ENCODE results near the gene CDH4.

The CDH4 gene

DNA sequence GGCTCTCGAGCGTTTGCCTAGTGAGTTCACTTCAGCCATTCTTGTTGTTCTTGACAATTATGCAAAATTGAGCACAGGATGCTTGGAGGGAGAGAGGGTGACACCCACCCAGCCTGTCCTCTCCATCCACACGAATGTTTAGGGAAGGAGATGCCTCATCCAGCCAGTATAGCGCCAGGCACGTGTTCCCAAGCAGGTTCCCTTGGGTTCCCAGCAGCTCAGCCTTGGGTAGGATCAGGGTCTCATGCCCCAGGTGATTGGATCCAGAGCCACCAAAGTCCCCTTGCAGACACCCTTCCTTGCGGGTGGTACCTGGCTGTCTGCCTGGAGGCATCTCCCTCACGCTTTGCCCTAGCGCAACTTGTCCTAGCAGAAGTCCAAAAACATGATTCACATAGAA lies 394.9 kb downstream of the CDH4 start:
- Histone ChIP-seq H3K9me3 (ENCODE audit: control insufficient read depth in 2 of 2, low read length in 2 of 2) (no peaks in the 10 kb centered on the region), H3K4me1 (ENCODE audit: control insufficient read depth in 2 of 2, insufficient read depth in 2 of 2, low read length in 2 of 2) (no peaks in the 10 kb centered on the region), H3K4me3 (ENCODE audit: low read length in 2 of 2) (no peak overlapping the region), H3K27me3 (ENCODE audit: control insufficient read depth in 2 of 2, insufficient read depth in 2 of 2, low read length in 2 of 2) (no peaks in the 10 kb centered on the region), H3K9ac (ENCODE audit: low read depth in 1 of 2, low read length in 2 of 2) (no peak overlapping the region), H3K27ac (ENCODE audit: low read depth in 2 of 2, low read length in 2 of 2) (no peak overlapping the region), H3K36me3 (ENCODE audit: control insufficient read depth in 2 of 2, insufficient read depth in 2 of 2, low read length in 2 of 2) (no peaks in the 10 kb centered on the region)

DNA sequence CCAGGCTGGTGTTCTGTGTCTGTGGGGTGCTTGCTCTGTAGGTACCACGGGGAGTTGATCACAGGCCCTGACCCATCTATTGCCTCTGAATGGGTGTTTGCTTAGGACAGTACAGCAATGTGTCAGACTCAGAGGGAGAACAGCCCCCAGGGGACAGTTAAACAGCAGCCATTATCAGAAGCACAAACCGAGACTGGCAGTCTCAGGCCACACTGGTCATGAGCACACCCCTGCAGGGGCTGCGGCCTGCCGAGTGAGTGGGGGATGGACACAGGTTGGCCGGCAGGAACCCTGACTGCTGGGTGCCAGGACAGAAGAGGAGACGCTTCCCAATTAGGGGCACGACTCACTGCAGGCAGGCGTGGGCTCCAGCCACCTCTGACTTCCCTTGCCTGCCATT lies 395.6 kb downstream of the CDH4 start:
- H3K27ac ChIP-seq (ENCODE audit: low read depth in 2 of 2, low read length in 2 of 2) = no peak overlapping the region
- H3K4me1 ChIP-seq (ENCODE audit: control insufficient read depth in 2 of 2, insufficient read depth in 2 of 2, low read length in 2 of 2) = no peaks in the 10 kb centered on the region
- no peaks in the 10 kb centered on the region for H3K36me3 ChIP-seq (ENCODE audit: control insufficient read depth in 2 of 2, insufficient read depth in 2 of 2, low read length in 2 of 2)
- H3K9me3 ChIP-seq (ENCODE audit: control insufficient read depth in 2 of 2, low read length in 2 of 2) = no peaks in the 10 kb centered on the region
- no peak overlapping the region for H3K4me3 ChIP-seq (ENCODE audit: low read length in 2 of 2)
- no peak overlapping the region for H3K9ac ChIP-seq (ENCODE audit: low read depth in 1 of 2, low read length in 2 of 2)
- H3K27me3 ChIP-seq (ENCODE audit: control insufficient read depth in 2 of 2, insufficient read depth in 2 of 2, low read length in 2 of 2) = no peaks in the 10 kb centered on the region

DNA sequence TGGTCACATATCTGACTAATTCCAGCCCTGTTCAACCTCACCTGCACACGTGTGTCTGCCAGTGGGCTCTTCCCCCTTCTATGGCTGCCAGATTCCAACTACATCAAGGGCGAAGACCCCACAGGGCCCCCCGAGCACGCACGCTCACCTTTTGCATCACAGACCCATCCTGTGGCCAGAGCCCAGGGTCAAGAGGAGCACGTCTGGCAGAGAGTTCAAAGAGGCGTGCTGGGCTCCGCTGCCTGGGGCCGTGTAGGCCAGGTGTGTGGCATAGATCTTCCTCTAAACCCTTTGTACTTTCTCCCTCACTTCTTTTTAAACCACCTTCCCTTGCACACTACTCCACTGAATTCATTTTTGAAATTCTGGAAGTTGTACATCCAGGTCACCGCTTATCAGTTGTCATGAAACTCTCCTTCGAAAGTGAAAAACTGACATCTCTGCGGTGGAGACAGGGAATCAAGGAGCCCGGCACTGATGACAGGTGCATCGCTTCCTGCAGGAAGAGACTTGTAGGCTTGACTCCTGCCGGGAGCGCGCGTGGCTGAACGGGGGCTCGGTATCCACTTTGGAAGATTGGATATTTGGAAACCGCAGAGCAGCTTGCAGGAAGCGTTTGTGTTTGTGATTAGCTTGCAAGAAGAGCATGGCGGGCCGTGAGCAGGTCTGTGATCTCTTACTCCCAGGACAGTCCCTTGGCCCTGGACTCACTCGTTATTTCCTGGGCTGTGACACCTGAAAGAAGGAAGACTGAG lies 397.2 kb downstream of the CDH4 start:
- Histone ChIP-seq H3K27me3 (ENCODE audit: control insufficient read depth in 2 of 2, insufficient read depth in 2 of 2, low read length in 2 of 2) (no peaks in the 10 kb centered on the region), H3K36me3 (ENCODE audit: control insufficient read depth in 2 of 2, insufficient read depth in 2 of 2, low read length in 2 of 2) (no peaks in the 10 kb centered on the region), H3K4me1 (ENCODE audit: control insufficient read depth in 2 of 2, insufficient read depth in 2 of 2, low read length in 2 of 2) (no peaks in the 10 kb centered on the region), H3K9ac (ENCODE audit: low read depth in 1 of 2, low read length in 2 of 2) (no peak overlapping the region), H3K4me3 (ENCODE audit: low read length in 2 of 2) (no peak overlapping the region), H3K9me3 (ENCODE audit: control insufficient read depth in 2 of 2, low read length in 2 of 2) (no peaks in the 10 kb centered on the region), H3K27ac (ENCODE audit: low read depth in 2 of 2, low read length in 2 of 2) (no peak overlapping the region)

DNA sequence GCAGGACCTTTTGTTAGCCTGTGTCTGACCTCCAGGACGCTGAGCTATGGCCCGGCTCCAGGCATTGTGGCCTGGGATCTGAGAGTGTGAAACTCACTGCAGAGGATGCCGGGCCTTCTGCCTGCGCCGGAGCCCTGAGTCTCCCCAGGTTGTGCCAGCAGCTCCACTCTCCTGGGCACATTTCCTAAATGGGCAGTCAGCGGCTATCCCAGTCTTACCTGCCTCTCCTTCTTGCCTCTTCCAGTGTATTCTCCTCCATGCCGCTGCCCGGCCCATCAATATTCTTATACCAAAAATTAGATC lies 397.8 kb downstream of the CDH4 start:
- H3K9ac ChIP-seq (ENCODE audit: low read depth in 1 of 2, low read length in 2 of 2) = no peak overlapping the region
- H3K4me1 ChIP-seq (ENCODE audit: control insufficient read depth in 2 of 2, insufficient read depth in 2 of 2, low read length in 2 of 2) = no peaks in the 10 kb centered on the region
- no peaks in the 10 kb centered on the region for H3K27me3 ChIP-seq (ENCODE audit: control insufficient read depth in 2 of 2, insufficient read depth in 2 of 2, low read length in 2 of 2)
- no peaks in the 10 kb centered on the region for H3K9me3 ChIP-seq (ENCODE audit: control insufficient read depth in 2 of 2, low read length in 2 of 2)
- no peak overlapping the region for H3K4me3 ChIP-seq (ENCODE audit: low read length in 2 of 2)
- no peak overlapping the region for H3K27ac ChIP-seq (ENCODE audit: low read depth in 2 of 2, low read length in 2 of 2)
- no peaks in the 10 kb centered on the region for H3K36me3 ChIP-seq (ENCODE audit: control insufficient read depth in 2 of 2, insufficient read depth in 2 of 2, low read length in 2 of 2)

DNA sequence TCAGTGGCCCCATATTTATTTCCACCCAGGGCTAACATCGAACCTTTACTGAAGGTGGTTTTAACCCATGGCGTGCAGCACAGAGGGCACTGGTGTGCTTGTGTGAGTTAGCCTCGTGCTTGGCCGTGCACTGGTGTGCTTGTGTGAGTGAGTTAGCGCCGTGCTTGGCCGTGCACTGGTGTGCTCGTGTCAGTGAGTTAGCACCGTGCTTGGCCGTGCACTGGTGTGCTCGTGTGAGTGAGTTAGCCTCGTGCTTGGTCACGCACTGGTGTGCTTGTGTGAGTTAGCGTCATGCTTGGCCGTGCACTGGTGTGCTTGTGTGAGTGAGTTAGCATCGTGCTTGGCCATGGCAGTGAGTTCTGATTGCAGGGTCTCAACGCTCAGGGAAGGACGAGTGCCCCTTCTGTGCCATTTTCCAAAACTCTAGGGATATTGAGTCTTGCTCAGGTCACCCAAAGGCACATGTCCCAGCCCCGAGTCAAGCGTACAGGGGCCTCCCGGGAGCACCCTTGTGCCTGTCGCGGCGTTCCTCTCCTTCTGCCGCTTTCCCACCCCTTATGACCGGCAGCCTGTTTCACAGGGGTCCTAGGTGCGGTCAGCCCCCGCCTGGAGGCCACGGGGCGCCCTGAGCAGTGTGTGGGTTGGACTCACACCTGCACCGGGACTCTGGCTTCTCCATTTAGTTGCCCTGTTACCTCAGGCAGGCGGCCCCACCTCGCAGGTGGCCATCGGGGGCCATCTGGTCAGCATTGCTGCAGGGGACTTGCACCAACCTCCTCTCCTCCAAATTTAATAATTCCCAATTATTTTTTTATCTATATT lies 399.1 kb downstream of the CDH4 start:
- Histone ChIP-seq H3K9me3 (ENCODE audit: control insufficient read depth in 2 of 2, low read length in 2 of 2) (no peaks in the 10 kb centered on the region), H3K27me3 (ENCODE audit: control insufficient read depth in 2 of 2, insufficient read depth in 2 of 2, low read length in 2 of 2) (no peaks in the 10 kb centered on the region)

DNA sequence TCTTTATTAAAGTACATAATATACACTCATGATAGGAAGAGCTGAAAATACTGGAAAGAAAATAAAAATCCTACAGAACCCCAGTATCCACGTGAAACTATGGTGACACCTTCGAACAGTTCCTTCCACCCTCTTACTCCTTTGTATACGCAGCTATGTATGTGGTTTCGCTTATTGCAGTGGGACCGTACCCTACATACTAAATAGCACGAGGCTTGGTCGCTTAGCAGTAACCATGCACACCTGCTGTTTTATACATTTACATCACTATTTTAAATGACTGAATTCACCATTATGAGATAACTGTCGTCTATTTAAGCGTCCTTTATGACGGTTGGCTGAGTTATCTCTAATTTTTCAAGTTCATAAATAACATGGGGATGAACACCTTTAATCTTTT lies 400.1 kb downstream of the CDH4 start:
- Histone ChIP-seq H3K9me3 (ENCODE audit: control insufficient read depth in 2 of 2, low read length in 2 of 2) (no peaks in the 10 kb centered on the region), H3K9ac (ENCODE audit: low read depth in 1 of 2, low read length in 2 of 2) (no peak overlapping the region), H3K27ac (ENCODE audit: low read depth in 2 of 2, low read length in 2 of 2) (no peak overlapping the region), H3K4me3 (ENCODE audit: low read length in 2 of 2) (no peak overlapping the region), H3K4me1 (ENCODE audit: control insufficient read depth in 2 of 2, insufficient read depth in 2 of 2, low read length in 2 of 2) (no peaks in the 10 kb centered on the region), H3K27me3 (ENCODE audit: control insufficient read depth in 2 of 2, insufficient read depth in 2 of 2, low read length in 2 of 2) (no peaks in the 10 kb centered on the region), H3K36me3 (ENCODE audit: control insufficient read depth in 2 of 2, insufficient read depth in 2 of 2, low read length in 2 of 2) (no peaks in the 10 kb centered on the region)

More for the DNA sequence above, 399.1 kb downstream of the CDH4 start:
- Histone ChIP-seq H3K4me1 (ENCODE audit: control insufficient read depth in 2 of 2, insufficient read depth in 2 of 2, low read length in 2 of 2) (no peaks in the 10 kb centered on the region), H3K36me3 (ENCODE audit: control insufficient read depth in 2 of 2, insufficient read depth in 2 of 2, low read length in 2 of 2) (no peaks in the 10 kb centered on the region), H3K27ac (ENCODE audit: low read depth in 2 of 2, low read length in 2 of 2) (no peak overlapping the region), H3K4me3 (ENCODE audit: low read length in 2 of 2) (no peak overlapping the region), H3K9ac (ENCODE audit: low read depth in 1 of 2, low read length in 2 of 2) (no peak overlapping the region)

DNA sequence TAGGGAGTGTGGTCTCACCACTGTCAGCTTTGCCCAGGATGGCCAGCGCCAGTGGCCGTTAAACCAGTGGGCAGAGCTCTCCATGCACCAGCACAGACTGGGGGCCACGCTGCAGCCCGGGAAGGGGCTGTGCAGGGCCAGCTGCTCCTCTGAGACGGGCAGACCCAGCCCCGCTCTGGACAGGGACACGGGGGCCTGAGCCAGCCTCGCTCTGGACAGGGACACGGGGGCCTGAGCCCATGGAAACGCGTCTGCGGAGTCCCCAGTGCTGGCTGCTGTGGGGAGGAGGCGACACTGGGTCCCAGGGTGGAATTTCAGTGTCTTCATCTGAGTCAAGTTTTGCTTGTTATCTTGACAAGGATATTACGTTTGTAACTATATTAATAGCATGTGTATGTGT lies 402.7 kb downstream of the CDH4 start:
- H3K27ac ChIP-seq (ENCODE audit: low read depth in 2 of 2, low read length in 2 of 2) = no peak overlapping the region
- no peaks in the 10 kb centered on the region for H3K4me1 ChIP-seq (ENCODE audit: control insufficient read depth in 2 of 2, insufficient read depth in 2 of 2, low read length in 2 of 2)
- H3K9ac ChIP-seq (ENCODE audit: low read depth in 1 of 2, low read length in 2 of 2) = no peak overlapping the region
- no peaks in the 10 kb centered on the region for H3K9me3 ChIP-seq (ENCODE audit: control insufficient read depth in 2 of 2, low read length in 2 of 2)
- no peak overlapping the region for H3K4me3 ChIP-seq (ENCODE audit: low read length in 2 of 2)
- no peaks in the 10 kb centered on the region for H3K36me3 ChIP-seq (ENCODE audit: control insufficient read depth in 2 of 2, insufficient read depth in 2 of 2, low read length in 2 of 2)
- no peaks in the 10 kb centered on the region for H3K27me3 ChIP-seq (ENCODE audit: control insufficient read depth in 2 of 2, insufficient read depth in 2 of 2, low read length in 2 of 2)

DNA sequence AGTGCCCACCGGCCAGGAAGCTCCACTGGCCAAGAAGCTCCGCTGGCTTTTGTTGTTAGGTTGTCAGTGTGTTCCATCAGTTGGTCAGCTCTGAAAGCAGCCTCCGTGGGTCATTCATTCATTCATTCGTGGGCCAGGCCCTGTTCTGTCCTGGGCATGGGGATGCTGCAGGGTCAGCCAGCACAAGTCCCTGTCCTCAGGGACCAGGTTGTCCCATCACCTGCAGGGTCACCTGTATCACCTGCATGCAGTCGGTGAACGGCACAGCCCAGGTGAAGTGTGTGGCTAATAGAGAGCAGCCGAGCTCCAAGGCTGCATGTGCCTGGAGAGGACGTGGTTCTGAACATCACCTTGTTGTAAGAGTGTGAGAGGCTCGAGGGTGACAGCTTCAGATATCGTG lies 403.5 kb downstream of the CDH4 start:
- Histone ChIP-seq H3K4me3 (ENCODE audit: low read length in 2 of 2) (no peak overlapping the region), H3K9ac (ENCODE audit: low read depth in 1 of 2, low read length in 2 of 2) (no peak overlapping the region), H3K4me1 (ENCODE audit: control insufficient read depth in 2 of 2, insufficient read depth in 2 of 2, low read length in 2 of 2) (no peaks in the 10 kb centered on the region), H3K36me3 (ENCODE audit: control insufficient read depth in 2 of 2, insufficient read depth in 2 of 2, low read length in 2 of 2) (no peaks in the 10 kb centered on the region), H3K9me3 (ENCODE audit: control insufficient read depth in 2 of 2, low read length in 2 of 2) (no peaks in the 10 kb centered on the region), H3K27ac (ENCODE audit: low read depth in 2 of 2, low read length in 2 of 2) (no peak overlapping the region), H3K27me3 (ENCODE audit: control insufficient read depth in 2 of 2, insufficient read depth in 2 of 2, low read length in 2 of 2) (no peaks in the 10 kb centered on the region)

DNA sequence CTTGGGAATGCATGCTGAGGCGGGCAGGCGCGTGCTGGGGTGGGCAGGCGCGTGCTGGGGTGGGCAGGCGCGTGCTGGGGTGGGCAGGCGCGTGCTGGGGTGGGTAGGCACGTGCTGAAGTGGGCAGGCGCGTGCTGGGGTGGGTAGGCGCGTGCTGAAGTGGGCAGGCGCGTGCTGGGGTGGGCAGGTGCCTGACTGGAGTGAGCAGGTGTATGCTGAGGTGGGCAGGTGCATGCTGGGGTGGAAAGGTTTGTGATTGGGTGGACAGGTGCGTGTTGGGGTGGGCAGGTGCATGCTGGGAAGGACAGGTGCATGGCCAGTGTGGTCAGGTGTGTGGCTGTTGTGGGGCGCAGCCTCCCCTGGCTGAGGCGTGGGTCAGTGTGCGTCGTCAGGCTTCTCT lies 404.1 kb downstream of the CDH4 start:
- no peaks in the 10 kb centered on the region for H3K4me1 ChIP-seq (ENCODE audit: control insufficient read depth in 2 of 2, insufficient read depth in 2 of 2, low read length in 2 of 2)
- H3K9me3 ChIP-seq (ENCODE audit: control insufficient read depth in 2 of 2, low read length in 2 of 2) = no peaks in the 10 kb centered on the region
- no peak overlapping the region for H3K4me3 ChIP-seq (ENCODE audit: low read length in 2 of 2)
- no peaks in the 10 kb centered on the region for H3K27me3 ChIP-seq (ENCODE audit: control insufficient read depth in 2 of 2, insufficient read depth in 2 of 2, low read length in 2 of 2)
- no peak overlapping the region for H3K27ac ChIP-seq (ENCODE audit: low read depth in 2 of 2, low read length in 2 of 2)
- no peak overlapping the region for H3K9ac ChIP-seq (ENCODE audit: low read depth in 1 of 2, low read length in 2 of 2)
- H3K36me3 ChIP-seq (ENCODE audit: control insufficient read depth in 2 of 2, insufficient read depth in 2 of 2, low read length in 2 of 2) = no peaks in the 10 kb centered on the region

DNA sequence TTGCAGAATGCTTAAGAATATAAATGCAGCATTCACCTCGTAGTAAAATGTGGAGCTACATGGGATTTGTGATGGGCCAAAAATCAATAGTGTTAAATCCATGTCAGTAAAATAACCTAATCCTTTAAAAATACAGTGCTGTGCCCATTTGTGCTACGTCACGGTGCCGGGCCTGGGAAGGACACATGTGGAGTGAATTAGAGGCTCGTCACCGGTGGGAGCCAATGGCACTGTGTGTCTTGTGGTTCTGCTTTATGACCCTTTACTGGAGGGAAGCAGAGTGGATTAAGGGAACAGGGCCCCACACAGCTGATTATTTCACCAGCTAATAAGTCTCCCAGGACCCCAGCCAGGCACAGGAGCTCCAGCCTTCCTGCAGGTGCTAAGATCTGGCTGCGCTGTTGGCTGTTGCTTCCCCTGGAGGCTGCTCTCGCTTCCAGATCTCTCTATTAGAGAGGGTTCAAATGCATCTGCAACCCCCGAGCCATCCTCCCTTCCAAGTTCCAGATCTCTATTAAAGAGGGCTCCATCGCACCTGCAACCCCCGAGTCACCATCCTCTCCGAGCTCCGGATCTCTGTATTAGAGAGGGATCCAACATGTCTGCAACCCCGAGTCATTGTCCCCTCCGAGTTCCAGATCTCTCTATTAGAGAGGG lies 405.8 kb downstream of the CDH4 start:
- Histone ChIP-seq H3K4me1 (ENCODE audit: control insufficient read depth in 2 of 2, insufficient read depth in 2 of 2, low read length in 2 of 2) (no peaks in the 10 kb centered on the region), H3K27ac (ENCODE audit: low read depth in 2 of 2, low read length in 2 of 2) (no peak overlapping the region), H3K36me3 (ENCODE audit: control insufficient read depth in 2 of 2, insufficient read depth in 2 of 2, low read length in 2 of 2) (no peaks in the 10 kb centered on the region), H3K9me3 (ENCODE audit: control insufficient read depth in 2 of 2, low read length in 2 of 2) (no peaks in the 10 kb centered on the region), H3K4me3 (ENCODE audit: low read length in 2 of 2) (no peak overlapping the region), H3K27me3 (ENCODE audit: control insufficient read depth in 2 of 2, insufficient read depth in 2 of 2, low read length in 2 of 2) (no peaks in the 10 kb centered on the region), H3K9ac (ENCODE audit: low read depth in 1 of 2, low read length in 2 of 2) (no peak overlapping the region)

All from mucosa of rectum (tissue), 2 donors.